Right atrium auricular region (tissue), 2 donors: ENCODE data around the gene CTSE. TPM values are rescaled to one million over a fixed set of nuclear protein-coding genes. Genes with fewer than 3 reads are reported as not detected.
"Not testable (repeated sequence)": the region's sequence is repeated elsewhere in the genome, so short reads cannot be mapped to it uniquely, and the experiment has no call there.

Source experiments
- DNase-seq: peaks from one replicate; pipeline ENCODE4 v3.0.0-alpha.2; 2019; ENCODE audit warnings: low spot score
- H3K27ac ChIP-seq, 2 donors: fragments of 200-600 bp; sonication (generic); 1 replicate in 1 of 2; 2 replicates in 1 of 2; pipeline ENCODE4 v1.5.1; 2016 to 2019
- H3K27me3 ChIP-seq, 2 donors: fragments of 200-600 bp; sonication (generic); one replicate each; pipeline versions ENCODE4 v1.5.1 to v1.6.0; 2017 to 2019
- H3K36me3 ChIP-seq: fragments of 200-600 bp; sonication (generic); one replicate; pipeline ENCODE4 v1.5.1; 2016
- H3K4me1 ChIP-seq, 2 donors: fragments of 200-600 bp; sonication (generic); one replicate each; pipeline versions ENCODE4 v1.5.1 to v1.6.0; 2017 to 2019
- H3K4me3 ChIP-seq, 2 donors: fragments of 200-600 bp; sonication (generic); 1 replicate in 1 of 2; 2 replicates in 1 of 2; pipeline ENCODE4 v1.5.1; 2017 to 2019; ENCODE audit warnings: mild to moderate bottlenecking in 1 of 2, moderate library complexity in 1 of 2
- H3K9me3 ChIP-seq, 2 donors: fragments of 200-600 bp; sonication (generic); one replicate each; pipeline ENCODE4 v1.5.1; 2019
- total RNA-seq, 2 donors: library from RNA; depleted of rRNA; stranded (reverse); fragments of >200 nt; gene quantifications; one replicate each; pipeline ENCODE4 v1.1.0, GENCODE V29; 2016
- TF ChIP-seq, protein P1 (sequence below), 2 donors: fragments of 200-600 bp; sonication (generic); IDR thresholded peaks; one replicate each; pipeline ENCODE4 v1.5.1; 2019; ENCODE audit warnings: antibody characterized with exemption in 2 of 2

CTSE gene
- total RNA-seq, 2 donors from 2014 or later = 1.1 TPM; not detected in 1

- no peak overlapping the region for H3K27ac ChIP-seq
- no peaks in the 10 kb centered on the region for H3K27me3 ChIP-seq
- H3K36me3 ChIP-seq = no peaks in the 10 kb centered on the region
- DNase-seq = no peak
- no peaks in the 10 kb centered on the region for H3K4me1 ChIP-seq
- no peak overlapping the region for H3K4me3 ChIP-seq
- H3K9me3 ChIP-seq = no peaks in the 10 kb centered on the region
- TF ChIP-seq, protein P1, sequence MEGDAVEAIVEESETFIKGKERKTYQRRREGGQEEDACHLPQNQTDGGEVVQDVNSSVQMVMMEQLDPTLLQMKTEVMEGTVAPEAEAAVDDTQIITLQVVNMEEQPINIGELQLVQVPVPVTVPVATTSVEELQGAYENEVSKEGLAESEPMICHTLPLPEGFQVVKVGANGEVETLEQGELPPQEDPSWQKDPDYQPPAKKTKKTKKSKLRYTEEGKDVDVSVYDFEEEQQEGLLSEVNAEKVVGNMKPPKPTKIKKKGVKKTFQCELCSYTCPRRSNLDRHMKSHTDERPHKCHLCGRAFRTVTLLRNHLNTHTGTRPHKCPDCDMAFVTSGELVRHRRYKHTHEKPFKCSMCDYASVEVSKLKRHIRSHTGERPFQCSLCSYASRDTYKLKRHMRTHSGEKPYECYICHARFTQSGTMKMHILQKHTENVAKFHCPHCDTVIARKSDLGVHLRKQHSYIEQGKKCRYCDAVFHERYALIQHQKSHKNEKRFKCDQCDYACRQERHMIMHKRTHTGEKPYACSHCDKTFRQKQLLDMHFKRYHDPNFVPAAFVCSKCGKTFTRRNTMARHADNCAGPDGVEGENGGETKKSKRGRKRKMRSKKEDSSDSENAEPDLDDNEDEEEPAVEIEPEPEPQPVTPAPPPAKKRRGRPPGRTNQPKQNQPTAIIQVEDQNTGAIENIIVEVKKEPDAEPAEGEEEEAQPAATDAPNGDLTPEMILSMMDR (IDR thresholded peaks at IDR 0.05) = no peak
These were observed 42.0 kb upstream of the CTSE start for GRCh38 chr1:206065547-206066145.

DNA sequence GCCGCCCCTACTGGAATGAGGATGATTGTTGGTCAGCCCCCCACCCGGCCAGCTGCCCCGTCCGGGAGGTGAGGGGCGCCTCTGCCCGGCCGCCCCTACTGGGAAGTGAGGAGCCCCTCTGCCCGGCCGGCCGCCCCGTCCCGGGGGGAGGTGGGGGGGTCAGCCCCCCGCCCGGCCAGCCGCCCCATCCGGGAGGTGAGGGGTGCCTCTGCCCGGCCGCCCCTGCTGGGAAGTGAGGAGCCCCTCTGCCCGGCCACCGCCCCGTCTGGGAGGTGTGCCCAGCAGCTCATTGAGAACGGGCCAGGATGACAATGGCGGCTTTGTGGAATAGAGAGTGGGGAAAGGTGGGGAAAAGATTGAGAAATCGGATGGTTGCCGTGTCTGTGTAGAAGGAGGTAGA is 40.8 kb upstream of the CTSE start:
- not testable (repeated sequence) for H3K4me1 ChIP-seq, H3K27me3 ChIP-seq, H3K27ac ChIP-seq, H3K36me3 ChIP-seq, H3K4me3 ChIP-seq, DNase-seq, H3K9me3 ChIP-seq

DNA sequence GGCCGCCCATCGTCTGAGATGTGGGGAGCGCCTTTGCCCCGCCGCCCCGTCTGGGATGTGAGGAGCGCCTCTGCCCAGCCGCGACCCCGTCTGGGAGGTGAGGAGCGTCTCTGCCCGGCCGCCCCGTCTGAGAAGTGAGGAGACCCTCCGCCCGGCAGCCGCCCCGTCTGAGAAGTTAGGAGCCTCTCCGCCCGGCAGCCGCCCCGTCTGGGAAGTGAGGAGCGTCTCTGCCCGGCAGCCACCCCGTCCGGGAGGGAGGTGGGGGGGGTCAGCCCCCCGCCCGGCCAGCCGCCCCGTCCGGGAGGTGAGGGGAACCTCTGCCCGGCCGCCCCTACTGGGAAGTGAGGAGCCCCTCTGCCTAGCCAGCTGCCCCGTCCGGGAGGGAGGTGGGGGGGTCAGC is 40.3 kb upstream of the CTSE start:
- H3K4me1 ChIP-seq, H3K36me3 ChIP-seq, H3K9me3 ChIP-seq, H3K4me3 ChIP-seq, DNase-seq, H3K27ac ChIP-seq, H3K27me3 ChIP-seq: not testable (repeated sequence)

DNA sequence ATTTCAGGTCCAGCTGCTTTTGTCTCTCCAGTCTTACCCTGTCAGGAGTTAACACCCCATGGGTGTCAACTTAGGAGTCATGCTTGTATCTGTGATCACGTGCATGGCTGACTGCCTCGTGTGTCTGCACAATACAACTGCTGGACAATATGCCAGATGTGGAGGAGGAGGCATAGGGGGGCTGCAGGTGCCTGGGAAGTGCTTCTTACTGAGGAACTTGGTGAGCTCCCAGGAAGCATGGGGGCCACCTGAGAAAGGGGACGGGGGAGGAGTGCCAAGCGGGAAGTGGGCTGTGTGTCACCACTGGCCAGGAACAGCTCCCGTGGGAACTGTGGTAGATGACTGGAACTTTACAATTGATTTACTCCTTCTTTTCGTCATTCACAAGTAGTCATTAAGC is 38.8 kb upstream of the CTSE start:
- H3K4me3 ChIP-seq = no peak overlapping the region
- H3K4me1 ChIP-seq = no peaks in the 10 kb centered on the region
- H3K9me3 ChIP-seq = no peaks in the 10 kb centered on the region
- no peak for DNase-seq
- H3K27ac ChIP-seq = no peak overlapping the region
- no peaks in the 10 kb centered on the region for H3K36me3 ChIP-seq
- H3K27me3 ChIP-seq = no peaks in the 10 kb centered on the region
- TF ChIP-seq, protein P1 (IDR thresholded peaks at IDR 0.05) = no peak

GRCh38 chr1:206060844-206061243 is 37.1 kb upstream of the CTSE start:
- no peak for DNase-seq
- Histone ChIP-seq H3K36me3 (no peaks in the 10 kb centered on the region), H3K4me3 (no peak overlapping the region), H3K4me1 (no peaks in the 10 kb centered on the region), H3K27ac (no peak overlapping the region), H3K27me3 (no peaks in the 10 kb centered on the region), H3K9me3 (no peaks in the 10 kb centered on the region)
- TF ChIP-seq, protein P1 (IDR thresholded peaks at IDR 0.05) = no peak

DNA sequence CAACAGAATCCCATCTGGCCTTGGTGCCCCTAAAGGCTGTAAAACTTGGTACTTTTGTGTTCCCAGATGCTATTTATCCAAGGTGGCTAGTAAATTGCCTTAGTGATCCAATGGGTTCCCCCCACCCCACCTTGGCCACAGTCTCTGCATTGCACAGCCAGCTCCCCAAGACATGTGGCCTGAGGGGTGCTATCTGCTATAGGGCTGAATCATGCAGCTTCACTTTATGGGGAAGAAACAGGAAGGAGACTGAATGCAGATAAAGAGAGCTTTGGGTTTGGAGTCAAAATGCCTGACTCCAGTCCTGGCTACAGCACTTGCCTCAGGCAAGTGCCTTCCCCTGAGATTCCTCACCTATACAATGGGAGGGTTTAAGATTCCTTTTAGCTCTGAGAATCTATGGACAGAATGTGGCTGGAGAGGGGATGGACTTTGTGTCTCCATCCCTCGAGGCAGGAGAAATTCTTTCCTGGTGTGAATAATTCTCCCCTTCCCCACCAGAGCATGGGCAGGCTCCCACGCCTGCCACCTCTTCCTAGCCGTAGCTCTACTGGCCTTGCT is 35.7 kb upstream of the CTSE start:
- H3K27ac ChIP-seq = no peak overlapping the region

More for the DNA sequence above, 35.7 kb upstream of the CTSE start:
- Histone ChIP-seq H3K36me3 (no peaks in the 10 kb centered on the region), H3K27me3 (no peaks in the 10 kb centered on the region), H3K9me3 (no peaks in the 10 kb centered on the region), H3K4me1 (no peaks in the 10 kb centered on the region), H3K4me3 (no peak overlapping the region)
- TF ChIP-seq, protein P1 (IDR thresholded peaks at IDR 0.05) = no peak
- no peak for DNase-seq
